ENCODE measurements around the gene GREB1L. TPM values are rescaled to one million over a fixed set of nuclear protein-coding genes. Genes with fewer than 3 reads are reported as not detected.

GREB1L gene
- total and polyA plus RNA-seq, 2 experiments from 2014 or later = 1.9 to 3.0 TPM

- Histone ChIP-seq H2AFZ (no peak overlapping the region), H3K4me3 (no peak overlapping the region), H3K9me2 (ENCODE audit: insufficient read depth) (no peaks in the 10 kb centered on the region), H3K27ac (no peak overlapping the region), H3F3A (ENCODE audit: insufficient read depth) (no peaks in the 10 kb centered on the region), H3K4me2 (ENCODE audit: unreplicated experiment) (no peak overlapping the region), H3K27me3 (replicated peaks; ENCODE audit: insufficient read depth) (no peaks in the 10 kb centered on the region), H3K79me2 (ENCODE audit: insufficient read depth) (no peaks in the 10 kb centered on the region), H3K4me1 (ENCODE audit: insufficient read depth) (no peaks in the 10 kb centered on the region), H3K36me3 (ENCODE audit: low read depth) (no peaks in the 10 kb centered on the region), H3K9ac (no peak overlapping the region), H3K9me3 (ENCODE audit: low read depth) (no peaks in the 10 kb centered on the region), H4K20me1 (ENCODE audit: insufficient read depth) (no peaks in the 10 kb centered on the region)
- TF ChIP-seq EZH2phosphoT487 (IDR thresholded peaks at IDR 0.05; ENCODE audit: insufficient read depth, low read depth) (no peak), EZH2 (IDR thresholded peaks at IDR 0.05; ENCODE audit: insufficient read depth, poor library complexity, severe bottlenecking) (no peak)
- in situ Hi-C loops (cut with MboI) = no loop called here
- no peak for DNase-seq
- 98% methylated on average over 2 of the region's 2 CpGs for WGBS, 2 experiments (ENCODE audit: low coverage in 1 of 2, low lambda C conversion rate in 2 of 2, missing lambda C conversion rate in 2 of 2)
These were observed 230.7 kb downstream of the GREB1L start for GRCh38 chr18:21472741-21473140.

- Histone ChIP-seq H3F3A (ENCODE audit: insufficient read depth) (no peaks in the 10 kb centered on the region), H3K4me1 (ENCODE audit: insufficient read depth) (no peaks in the 10 kb centered on the region), H4K20me1 (ENCODE audit: insufficient read depth) (no peaks in the 10 kb centered on the region), H3K27me3 (replicated peaks; ENCODE audit: insufficient read depth) (no peaks in the 10 kb centered on the region), H3K9ac (no peak overlapping the region), H3K9me3 (ENCODE audit: low read depth) (no peaks in the 10 kb centered on the region), H3K4me2 (ENCODE audit: unreplicated experiment) (no peak overlapping the region), H3K4me3 (no peak overlapping the region), H3K9me2 (ENCODE audit: insufficient read depth) (no peaks in the 10 kb centered on the region), H3K27ac (no peak overlapping the region), H2AFZ (no peak overlapping the region), H3K79me2 (ENCODE audit: insufficient read depth) (no peaks in the 10 kb centered on the region), H3K36me3 (ENCODE audit: low read depth) (no peaks in the 10 kb centered on the region)
- TF ChIP-seq EZH2 (IDR thresholded peaks at IDR 0.05; ENCODE audit: insufficient read depth, poor library complexity, severe bottlenecking) (no peak), EZH2phosphoT487 (IDR thresholded peaks at IDR 0.05; ENCODE audit: insufficient read depth, low read depth) (no peak)
- no peak for DNase-seq
- in situ Hi-C loops (cut with MboI) = no loop called here
- 86 to 94% methylated on average over 2 of the region's 2 CpGs for WGBS, 2 experiments (ENCODE audit: low coverage in 1 of 2, low lambda C conversion rate in 2 of 2, missing lambda C conversion rate in 2 of 2)
These were observed 232.6 kb downstream of the GREB1L start for GRCh38 chr18:21474621-21475020.

- Histone ChIP-seq H2AFZ (no peak overlapping the region), H3K27me3 (replicated peaks; ENCODE audit: insufficient read depth) (no peaks in the 10 kb centered on the region), H3K9me3 (ENCODE audit: low read depth) (no peaks in the 10 kb centered on the region), H3K4me1 (ENCODE audit: insufficient read depth) (peaks cover 2% of the 10 kb centered on the region), H3F3A (ENCODE audit: insufficient read depth) (peaks cover under 1% of the 10 kb centered on the region; the same call in 1 of the 2 replicates), H3K4me2 (ENCODE audit: unreplicated experiment) (no peak overlapping the region), H3K27ac (no peak overlapping the region), H3K79me2 (ENCODE audit: insufficient read depth) (no peaks in the 10 kb centered on the region), H3K4me3 (no peak overlapping the region), H3K9ac (no peak overlapping the region), H3K9me2 (ENCODE audit: insufficient read depth) (no peaks in the 10 kb centered on the region), H4K20me1 (ENCODE audit: insufficient read depth) (no peaks in the 10 kb centered on the region), H3K36me3 (ENCODE audit: low read depth) (no peaks in the 10 kb centered on the region)
- 92 to 95% methylated on average over 5 of the region's 5 CpGs for WGBS, 2 experiments (ENCODE audit: low coverage in 1 of 2, low lambda C conversion rate in 2 of 2, missing lambda C conversion rate in 2 of 2)
- no peak for DNase-seq
- in situ Hi-C loops (cut with MboI) = no loop called here
- TF ChIP-seq EZH2 (IDR thresholded peaks at IDR 0.05; ENCODE audit: insufficient read depth, poor library complexity, severe bottlenecking) (no peak), EZH2phosphoT487 (IDR thresholded peaks at IDR 0.05; ENCODE audit: insufficient read depth, low read depth) (no peak)
These were observed 237.7 kb downstream of the GREB1L start for GRCh38 chr18:21479721-21480120.

- in situ Hi-C loops (cut with MboI) = no loop called here
- H3K4me2 ChIP-seq (ENCODE audit: unreplicated experiment) = no peak overlapping the region
- WGBS, 2 experiments (ENCODE audit: low coverage in 1 of 2, low lambda C conversion rate in 2 of 2, missing lambda C conversion rate in 2 of 2) = 87 to 88% methylated on average over 2 of the region's 2 CpGs
These were observed 239.7 kb downstream of the GREB1L start for GRCh38 chr18:21481739-21482138.

GRCh38 chr18:21483051-21483450 lies 241.0 kb downstream of the GREB1L start:
- TF ChIP-seq EZH2phosphoT487 (IDR thresholded peaks at IDR 0.05; ENCODE audit: insufficient read depth, low read depth) (no peak), EZH2 (IDR thresholded peaks at IDR 0.05; ENCODE audit: insufficient read depth, poor library complexity, severe bottlenecking) (no peak)
- no peaks in the 10 kb centered on the region for H4K20me1 ChIP-seq (ENCODE audit: insufficient read depth)
- no peak overlapping the region for H2AFZ ChIP-seq
- no peak overlapping the region for H3K4me3 ChIP-seq
- no peaks in the 10 kb centered on the region for H3K79me2 ChIP-seq (ENCODE audit: insufficient read depth)
- H3K4me2 ChIP-seq (ENCODE audit: unreplicated experiment) = no peak overlapping the region
- no peak overlapping the region for H3K9ac ChIP-seq
- H3K4me1 ChIP-seq (ENCODE audit: insufficient read depth) = peaks cover 10% of the 10 kb centered on the region
- DNase-seq = no peak
- H3K27ac ChIP-seq = no peak overlapping the region
- no peaks in the 10 kb centered on the region for H3K9me2 ChIP-seq (ENCODE audit: insufficient read depth)
- 66 to 71% methylated on average over 5 of the region's 5 CpGs for WGBS, 2 experiments (ENCODE audit: low coverage in 1 of 2, low lambda C conversion rate in 2 of 2, missing lambda C conversion rate in 2 of 2)
- H3K9me3 ChIP-seq (ENCODE audit: low read depth) = no peaks in the 10 kb centered on the region
- in situ Hi-C loops (cut with MboI) = no loop called here
- H3K36me3 ChIP-seq (ENCODE audit: low read depth) = no peaks in the 10 kb centered on the region
- H3F3A ChIP-seq (ENCODE audit: insufficient read depth) = peaks cover 3% of the 10 kb centered on the region; the same call in 1 of the 2 replicates
- H3K27me3 ChIP-seq (replicated peaks; ENCODE audit: insufficient read depth) = no peaks in the 10 kb centered on the region

More at GRCh38 chr18:21481739-21482138, 239.7 kb downstream of the GREB1L start:
- H2AFZ ChIP-seq = no peak overlapping the region
- no peak for DNase-seq
- no peaks in the 10 kb centered on the region for H3K27me3 ChIP-seq (replicated peaks; ENCODE audit: insufficient read depth)
- H3K9me2 ChIP-seq (ENCODE audit: insufficient read depth) = no peaks in the 10 kb centered on the region
- no peaks in the 10 kb centered on the region for H3K9me3 ChIP-seq (ENCODE audit: low read depth)
- no peaks in the 10 kb centered on the region for H3K79me2 ChIP-seq (ENCODE audit: insufficient read depth)
- peaks cover 10% of the 10 kb centered on the region for H3K4me1 ChIP-seq (ENCODE audit: insufficient read depth)
- H3K4me3 ChIP-seq = no peak overlapping the region
- H3F3A ChIP-seq (ENCODE audit: insufficient read depth) = peaks cover 3% of the 10 kb centered on the region; the same call in 1 of the 2 replicates
- no peaks in the 10 kb centered on the region for H3K36me3 ChIP-seq (ENCODE audit: low read depth)
- H3K27ac ChIP-seq = no peak overlapping the region
- TF ChIP-seq EZH2 (IDR thresholded peaks at IDR 0.05; ENCODE audit: insufficient read depth, poor library complexity, severe bottlenecking) = no peak
- TF ChIP-seq EZH2phosphoT487 (IDR thresholded peaks at IDR 0.05; ENCODE audit: insufficient read depth, low read depth) = no peak
- no peak overlapping the region for H3K9ac ChIP-seq
- no peaks in the 10 kb centered on the region for H4K20me1 ChIP-seq (ENCODE audit: insufficient read depth)

Data from GM23248 (cell line).